H1 (cell line): Measurements from ENCODE around the gene MIB1. TPM values are rescaled to one million over a fixed set of nuclear protein-coding genes. Genes with fewer than 3 reads are reported as not detected.
A peak's percentile ranks its signal among the peaks of the same experiment; 100 is the strongest.

Source experiments
- CTCF ChIA-PET: fragments of 300-600 bp; sonication (Branson Sonifier 250); formaldehyde crosslinking; loops from one replicate; lab custom pipeline; 2021; ENCODE audit not compliant: partially characterized antibody; lab: Charles Lee
- POLR2A ChIA-PET: fragments of 300-600 bp; sonication (Branson Sonifier 250); formaldehyde crosslinking; loops from one replicate; lab custom pipeline; 2021; ENCODE audit warnings: inconsistent platforms; ENCODE audit not compliant: partially characterized antibody; lab: Charles Lee
- DNase-seq, 2 experiments: peaks; one replicate each; pipeline versions ENCODE4 v3.0.0 to v3.0.0-alpha.2; 2010 to 2022; ENCODE audit warnings: low spot score in 2 of 2, low read depth in 1 of 2, mixed read lengths in 1 of 2
- FAIRE-seq: peaks from 2 replicates; lab custom pipeline; 2011; peaks lifted over from hg19 to GRCh38; lab: Jason Lieb, UNC
- H2AFZ ChIP-seq: 2 replicates; pipeline ENCODE4 v1.8.1; 2012; ENCODE audit warnings: low read length, inconsistent platforms
- H2AK5ac ChIP-seq: 2 replicates; pipeline ENCODE4 v1.6.1; 2013; ENCODE audit warnings: low read depth, low read length
- H2BK120ac ChIP-seq: replicated peaks from 2 replicates; pipeline ENCODE3; 2013; ENCODE audit warnings: low read depth, low read length, inconsistent platforms
- H2BK12ac ChIP-seq: 2 replicates; pipeline ENCODE4 v1.6.1; 2013; ENCODE audit warnings: low read depth, low read length
- H2BK15ac ChIP-seq: 2 replicates; pipeline ENCODE4 v1.6.1; 2013; ENCODE audit warnings: low read length
- H2BK20ac ChIP-seq: 2 replicates; pipeline ENCODE4 v1.6.1; 2013; ENCODE audit warnings: low read length
- H2BK5ac ChIP-seq: 2 replicates; pipeline ENCODE4 v1.6.1; 2013; ENCODE audit warnings: low read depth, low read length
- H3K14ac ChIP-seq: 2 replicates; pipeline ENCODE4 v1.6.1; 2013; ENCODE audit warnings: inconsistent platforms; ENCODE audit not compliant: insufficient read length
- H3K18ac ChIP-seq: 2 replicates; pipeline ENCODE4 v1.6.1; 2013; ENCODE audit warnings: low read length; ENCODE audit errors: extremely low read depth
- H3K23ac ChIP-seq: 2 replicates; pipeline ENCODE4 v1.6.1; 2013; ENCODE audit warnings: inconsistent platforms; ENCODE audit not compliant: insufficient read length
- H3K23me2 ChIP-seq: 2 replicates; pipeline ENCODE4 v1.6.1; 2013; ENCODE audit warnings: low read depth, low read length
- H3K27ac ChIP-seq: 2 replicates; pipeline ENCODE4 v1.6.1; 2011; ENCODE audit warnings: low read depth, low read length, inconsistent platforms
- H3K27me3 ChIP-seq, 4 experiments: replicated peaks in 1 of 4; 1 replicate in 1 of 4; 2 replicates in 3 of 4; pipeline versions ENCODE4 v1.6.1 to v1.8.1; 2011 to 2013; ENCODE audit warnings: low read length in 3 of 4, mild to moderate bottlenecking in 3 of 4, inconsistent platforms in 2 of 4, mixed read lengths in 2 of 4, moderate library complexity in 1 of 4; ENCODE audit not compliant: control insufficient read depth in 3 of 4, insufficient read depth in 3 of 4; ENCODE audit errors: extremely low read depth in 1 of 4
- H3K36me3 ChIP-seq, 4 experiments: 2 replicates each; pipeline versions ENCODE4 v1.6.1 to v1.8.1; 2011 to 2013; ENCODE audit warnings: mild to moderate bottlenecking in 4 of 4, low read length in 3 of 4, moderate library complexity in 2 of 4, control low read depth in 1 of 4, inconsistent platforms in 1 of 4; ENCODE audit not compliant: insufficient read depth in 4 of 4, control insufficient read depth in 2 of 4
- H3K4ac ChIP-seq: replicated peaks from 2 replicates; pipeline ENCODE3; 2013; ENCODE audit warnings: low read length, low read depth, mixed read lengths, inconsistent platforms; ENCODE audit not compliant: insufficient read length
- H3K4me1 ChIP-seq, 4 experiments: replicated peaks in 1 of 4; 1 replicate in 1 of 4; 2 replicates in 3 of 4; pipeline versions ENCODE4 v1.6.1 to v1.8.1; 2011 to 2013; ENCODE audit warnings: low read length in 3 of 4, inconsistent platforms in 2 of 4, mixed read lengths in 1 of 4; ENCODE audit not compliant: insufficient read depth in 4 of 4, control insufficient read depth in 3 of 4
- H3K4me2 ChIP-seq, 2 experiments: 2 replicates each; pipeline versions ENCODE4 v1.6.1 to v1.8.1; 2011 to 2013; ENCODE audit warnings: low read depth in 2 of 2, low read length in 2 of 2, control low read depth in 1 of 2, inconsistent platforms in 1 of 2, mild to moderate bottlenecking in 1 of 2; ENCODE audit not compliant: insufficient read depth in 1 of 2
- H3K4me3 ChIP-seq, 4 experiments: fragments of 200-600, 300-600 bp in 1 of 4; sonication (generic), shearing (Covaris generic), sonication (Bioruptor Twin) in 1 of 4; 2 replicates each; pipeline versions ENCODE4 v1.5.1 to v1.8.1; 2011 to 2016; ENCODE audit warnings: low read length in 4 of 4, low read depth in 3 of 4, control low read depth in 2 of 4, inconsistent platforms in 2 of 4, mild to moderate bottlenecking in 2 of 4, mixed read lengths in 1 of 4, moderate library complexity in 1 of 4; ENCODE audit not compliant: insufficient read depth in 2 of 4; ENCODE audit errors: extremely low read depth in 1 of 4
- H3K56ac ChIP-seq: replicated peaks from 2 replicates; pipeline ENCODE3; 2013; ENCODE audit warnings: low read depth, mild to moderate bottlenecking, mixed read lengths, low read length, inconsistent platforms; ENCODE audit not compliant: insufficient read length
- H3K79me1 ChIP-seq: 2 replicates; pipeline ENCODE4 v1.6.1; 2013; ENCODE audit warnings: low read depth, low read length, control low read depth
- H3K79me2 ChIP-seq, 2 experiments: 2 replicates each; pipeline versions ENCODE4 v1.6.1 to v1.8.1; 2012 to 2013; ENCODE audit warnings: low read length in 2 of 2, mild to moderate bottlenecking in 2 of 2, inconsistent platforms in 1 of 2; ENCODE audit not compliant: insufficient read depth in 2 of 2, control insufficient read depth in 1 of 2
- H3K9ac ChIP-seq, 4 experiments: replicated peaks in 1 of 4; 1 replicate in 1 of 4; 2 replicates in 3 of 4; pipeline versions ENCODE4 v1.6.1 to v1.8.1; 2011 to 2013; ENCODE audit warnings: low read depth in 3 of 4, low read length in 3 of 4, control low read depth in 2 of 4, mild to moderate bottlenecking in 2 of 4, moderate library complexity in 2 of 4, inconsistent platforms in 1 of 4; ENCODE audit errors: extremely low read depth in 1 of 4
- H3K9me3 ChIP-seq, 2 experiments: 2 replicates each; pipeline versions ENCODE4 v1.6.1 to v1.8.1; 2012 to 2013; ENCODE audit warnings: mild to moderate bottlenecking in 2 of 2, moderate library complexity in 2 of 2, control low read depth in 1 of 2, inconsistent platforms in 1 of 2, low read depth in 1 of 2, low read length in 1 of 2, mixed read lengths in 1 of 2; ENCODE audit not compliant: insufficient read depth in 2 of 2
- H4K20me1 ChIP-seq, 2 experiments: replicated peaks in 1 of 2; 2 replicates each; pipeline versions ENCODE3 to v1.8.1; 2011 to 2013; ENCODE audit warnings: inconsistent platforms in 2 of 2, low read length in 2 of 2, mild to moderate bottlenecking in 1 of 2; ENCODE audit not compliant: insufficient read depth in 2 of 2, control insufficient read depth in 1 of 2
- H4K5ac ChIP-seq: 2 replicates; pipeline ENCODE4 v1.6.1; 2013; ENCODE audit warnings: low read length, low read depth, mixed read lengths, inconsistent platforms; ENCODE audit not compliant: insufficient read length
- H4K8ac ChIP-seq: 2 replicates; pipeline ENCODE4 v1.8.0; 2013; ENCODE audit warnings: mild to moderate bottlenecking, moderate library complexity, low read length, inconsistent platforms; ENCODE audit not compliant: insufficient read depth; ENCODE audit errors: extremely low read depth
- H4K91ac ChIP-seq: replicated peaks from 2 replicates; pipeline ENCODE3; 2013; ENCODE audit warnings: low read length, mixed read lengths, inconsistent platforms; ENCODE audit not compliant: insufficient read length
- ASH2L ChIP-seq: fragments of 200-600, 300-600 bp; sonication (generic); IDR thresholded peaks from one replicate; pipeline ENCODE4 v1.7.1; 2017; ENCODE audit warnings: low read length
- CTCF ChIP-seq, 3 experiments: IDR thresholded peaks; 1 replicate in 2 of 3; 2 replicates in 1 of 3; pipeline versions ENCODE4 v1.5.1 to v1.6.1; 2011; ENCODE audit warnings: low read length in 3 of 3, mild to moderate bottlenecking in 3 of 3, inconsistent platforms in 2 of 3, low read depth in 1 of 3, moderate library complexity in 1 of 3; ENCODE audit not compliant: insufficient read depth in 1 of 3; ENCODE audit errors: control extremely low read depth in 1 of 3
- EP300 ChIP-seq, 2 experiments: IDR thresholded peaks; 1 replicate in 1 of 2; 2 replicates in 1 of 2; pipeline ENCODE4 v1.6.1; 2011 to 2012; ENCODE audit warnings: low read depth in 2 of 2, low read length in 2 of 2, mild to moderate bottlenecking in 2 of 2, borderline replicate concordance in 1 of 2, inconsistent platforms in 1 of 2, moderate library complexity in 1 of 2
- HDAC6 ChIP-seq: IDR thresholded peaks from one replicate; pipeline ENCODE4 v1.7.1; 2012; ENCODE audit warnings: low read depth, mild to moderate bottlenecking, inconsistent platforms, low read length, moderate library complexity
- NANOG ChIP-seq: IDR thresholded peaks from 2 replicates; pipeline ENCODE4 v1.6.1; 2011; ENCODE audit warnings: low read length, low read depth, mild to moderate bottlenecking, inconsistent platforms; ENCODE audit not compliant: insufficient read depth, poor library complexity, severe bottlenecking
- POU5F1 ChIP-seq: IDR thresholded peaks from 2 replicates; pipeline ENCODE4 v1.6.1; 2011; ENCODE audit warnings: low read depth, mild to moderate bottlenecking, low read length, moderate library complexity
- RAD21 ChIP-seq, 2 experiments: IDR thresholded peaks in 1 of 2; conservative IDR thresholded peaks in 1 of 2; 2 replicates each; pipeline ENCODE4 v1.6.1; 2011; ENCODE audit warnings: low read depth in 2 of 2, low read length in 2 of 2, improper control_type of control experiment in 1 of 2, inconsistent platforms in 1 of 2, mild to moderate bottlenecking in 1 of 2, moderate library complexity in 1 of 2
- SRF ChIP-seq: IDR thresholded peaks from 2 replicates; pipeline ENCODE4 v1.6.1; 2011; ENCODE audit warnings: mild to moderate bottlenecking, low read depth, low read length, moderate library complexity
- TBP ChIP-seq: IDR thresholded peaks from 2 replicates; pipeline ENCODE4 v1.6.1; 2011; ENCODE audit warnings: low read depth, low read length, improper control_type of control experiment
- TEAD4 ChIP-seq: IDR thresholded peaks from 2 replicates; pipeline ENCODE4 v1.6.1; 2012; ENCODE audit warnings: low read depth, low read length, inconsistent platforms, mixed read lengths
- WGBS, 2 experiments: shearing (Covaris generic) in 1 of 2; methylation state at CpG; one replicate each; pipeline versions ENCODE4 v1.1.6 to v1.1.7; 2013 to 2015; ENCODE audit warnings: low lambda C conversion rate in 2 of 2, mixed read lengths in 2 of 2, inconsistent platforms in 1 of 2, low coverage in 1 of 2, missing lambda C conversion rate in 1 of 2; ENCODE audit not compliant: insufficient replicate concordance in 2 of 2, insufficient coverage in 1 of 2, insufficient read length in 1 of 2; ENCODE audit errors: extremely low coverage in 1 of 2, missing lambda C conversion rate in 1 of 2; 5-methylcytosine and 5-hydroxymethylcytosine counted together
- polyA plus RNA-seq, 7 experiments: library from polyadenylated mRNA; depleted of rRNA in 3 of 7; stranded (reverse) in 5 of 7; unstranded in 2 of 7; fragments of >200 nt in 5 of 7; fragments of 200-250 nt in 2 of 7; gene quantifications; 1 replicate in 5 of 7; 2 replicates in 1 of 7; 4 replicates in 1 of 7; pipeline versions ENCODE4 v1.2.1 to v1.2.3, GENCODE V29; 2011 to 2013; ENCODE audit warnings: missing spikeins in 2 of 7, mixed read lengths in 2 of 7
- total RNA-seq: library from RNA; stranded (reverse); fragmentation: NEBNext Ultra II Directional; extraction: Animal tissue kit (Norgen Biotek cat#: 25700); gene quantifications from 2 replicates; pipeline ENCODE4 v1.2.1, GENCODE V29; 2021

The MIB1 gene
- total and polyA plus RNA-seq, 2 of the 8 experiments (the other 6 are each of a cell fraction or from before 2014, with no cell fraction given): 8.2 to 60.3 TPM

- Histone ChIP-seq H3K36me3 (no peaks in the 10 kb centered on the region), H2AFZ (peak overlapping the region; percentile 56; the same call in 1 of the 2 replicates), H3K27ac (no peak overlapping the region), H4K5ac (no peak overlapping the region), H3K27me3 (peaks cover 0 to 19% (median 15%) of the 10 kb centered on the region in 4 experiments; a peak in 6 of 7 replicates), H3K23me2 (no peaks in the 10 kb centered on the region), H3K79me1 (no peaks in the 10 kb centered on the region), H2BK5ac (no peak overlapping the region), H4K8ac (no peak overlapping the region), H2BK20ac (no peak overlapping the region), H3K14ac (no peak overlapping the region), H2BK120ac (no peak overlapping the region), H4K20me1 (no peaks in the 10 kb centered on the region), H3K79me2 (no peaks in the 10 kb centered on the region), H3K4ac (no peak overlapping the region), H4K91ac (no peak overlapping the region), H3K9ac (no peak overlapping the region), H3K56ac (no peak overlapping the region), H3K18ac (no peak overlapping the region), H3K9me3 (no peaks in the 10 kb centered on the region), H3K4me2 (no peak overlapping the region), H2AK5ac (no peak overlapping the region), H2BK15ac (no peak overlapping the region), H3K4me1 (no peaks in the 10 kb centered on the region), H3K4me3 (no peak overlapping the region), H2BK12ac (no peak overlapping the region), H3K23ac (no peak overlapping the region)
- peak; percentile 71 for FAIRE-seq
- 90% methylated on average over 2 of the region's 2 CpGs; no CpG with 5 or more reads in 1 of the 2 experiments for WGBS, 2 experiments
- CTCF ChIA-PET: interaction anchor here (0.5 to 1.3 kb wide), 13 partner anchors 10 to 652 kb away, joined by 3 to 5 read pairs (median 3); no protein-coding TSS in a partner anchor
- DNase-seq: no peak
- POLR2A ChIA-PET: no interaction called here
- TF ChIP-seq NANOG (no peak), RAD21 (IDR thresholded peaks at IDR 0.05 in 1 of 2, conservative IDR thresholded peaks at IDR 0.05 in 1 of 2; ENCODE audit: low read depth in 2 of 2, low read length in 2 of 2) (peak; percentile 95 to 96), ASH2L (no peak), TEAD4 (0 out of 2 replicates have a peak, but pooled peaks have one; percentile 29), HDAC6 (no peak), TBP (no peak), EP300 (IDR thresholded peaks at IDR 0.05; ENCODE audit: borderline replicate concordance in 1 of 2, low read depth in 2 of 2, low read length in 2 of 2) (0 out of 3 replicates have a peak, but pooled peaks of 1 of the 2 experiments have one; percentile 34), POU5F1 (no peak), CTCF (IDR thresholded peaks at IDR 0.05; ENCODE audit: control extremely low read depth in 1 of 3, insufficient read depth in 1 of 3, low read depth in 1 of 3, low read length in 3 of 3) (peak; percentile 21 to 87 (median 66)), SRF (no peak)
Measured at GRCh38 chr18:21914739-21915319, 174.2 kb downstream of the MIB1 start.
